Measurements from ENCODE around the gene SUZ12.
"Not testable (repeated sequence)": the region's sequence is repeated elsewhere in the genome, so short reads cannot be mapped to it uniquely, and the experiment has no call there.

Gene SUZ12

GRCh38 chr17:32042266-32042665, 105.5 kb downstream of the SUZ12 start:
- DNase-seq: not testable (repeated sequence)

DNA sequence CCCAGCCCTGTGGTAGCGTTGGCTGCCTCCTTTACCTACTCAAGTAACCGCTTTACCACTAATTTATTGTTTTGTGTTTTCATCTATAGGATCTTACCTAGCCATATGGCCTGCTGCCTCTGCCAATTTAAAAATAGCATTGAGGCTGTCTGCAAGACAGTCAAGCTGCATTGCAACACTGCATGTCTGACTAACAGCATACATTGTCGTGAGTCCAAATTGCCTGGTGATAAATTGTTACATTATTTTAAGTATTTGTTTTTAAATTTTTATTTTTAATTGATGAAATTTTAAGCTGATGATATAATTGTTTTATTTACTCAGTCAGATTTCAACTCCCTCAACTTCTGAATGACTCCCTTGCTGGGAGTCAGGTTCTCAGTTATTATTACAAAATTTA, 108.8 kb downstream of the SUZ12 start:
- DNase-seq: not testable (repeated sequence)

- not testable (repeated sequence) for DNase-seq
Measured at GRCh38 chr17:32047663-32048062, 110.9 kb downstream of the SUZ12 start.
